ENCODE data around the gene CLCF1.
A peak's percentile ranks its signal among the peaks of the same experiment; 100 is the strongest.

Gene CLCF1

DNA sequence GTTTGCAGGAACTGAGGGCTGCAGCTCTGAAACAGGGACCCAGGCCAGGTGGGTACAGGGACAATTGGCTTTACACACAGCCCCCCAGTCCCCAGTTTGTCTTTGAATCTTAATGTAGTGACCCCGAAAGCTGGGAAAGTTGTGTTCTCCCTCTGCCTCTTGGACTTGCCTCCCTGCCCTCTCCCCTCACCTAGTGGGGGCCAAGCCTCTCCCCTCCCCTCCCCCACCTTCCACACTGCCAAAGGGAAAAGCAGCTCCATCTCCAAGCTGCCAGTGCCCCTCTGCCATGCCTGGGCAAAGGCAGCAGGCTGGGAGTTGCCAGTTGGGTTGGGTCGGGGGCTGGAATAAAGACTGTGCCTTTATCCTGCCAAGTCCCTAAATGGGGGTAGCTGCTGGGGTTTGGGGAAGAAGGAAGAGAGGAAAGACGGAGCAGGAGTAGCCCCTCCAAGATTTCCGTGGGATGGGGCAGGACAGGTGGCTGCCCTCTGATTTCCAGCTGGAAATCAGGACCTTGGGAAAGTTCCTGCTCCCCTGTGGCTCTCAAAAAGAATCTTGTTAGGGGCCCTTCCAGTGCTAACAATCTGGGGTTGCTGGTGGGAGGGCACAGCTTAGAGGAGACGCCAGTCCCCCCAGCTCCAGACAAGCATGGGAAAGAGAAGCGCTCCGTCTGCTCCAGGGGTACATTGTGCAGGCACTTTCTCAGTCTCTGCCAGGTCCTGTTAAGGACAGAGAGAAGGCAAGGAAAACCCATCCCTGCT, 2.8 kb upstream of the CLCF1 start:
- no peaks in the 10 kb centered on the region for H3K27me3 ChIP-seq (ENCODE audit: control insufficient read depth, insufficient read depth, low read length)
- H3K4me1 ChIP-seq (ENCODE audit: control insufficient read depth, insufficient read depth, low read length), result peaks cover 55% of the 10 kb centered on the region
- H3K9ac ChIP-seq (ENCODE audit: low read depth, low read length), result no peak overlapping the region
- no peak overlapping the region for H3K4me3 ChIP-seq (ENCODE audit: low read length)
- no peak overlapping the region for H3K4me2 ChIP-seq (ENCODE audit: low read length)
- no peaks in the 10 kb centered on the region for H3K36me3 ChIP-seq (ENCODE audit: insufficient read depth, low read length)
- H3K9me3 ChIP-seq (replicated peaks; ENCODE audit: low read length), result no peaks in the 10 kb centered on the region

DNA sequence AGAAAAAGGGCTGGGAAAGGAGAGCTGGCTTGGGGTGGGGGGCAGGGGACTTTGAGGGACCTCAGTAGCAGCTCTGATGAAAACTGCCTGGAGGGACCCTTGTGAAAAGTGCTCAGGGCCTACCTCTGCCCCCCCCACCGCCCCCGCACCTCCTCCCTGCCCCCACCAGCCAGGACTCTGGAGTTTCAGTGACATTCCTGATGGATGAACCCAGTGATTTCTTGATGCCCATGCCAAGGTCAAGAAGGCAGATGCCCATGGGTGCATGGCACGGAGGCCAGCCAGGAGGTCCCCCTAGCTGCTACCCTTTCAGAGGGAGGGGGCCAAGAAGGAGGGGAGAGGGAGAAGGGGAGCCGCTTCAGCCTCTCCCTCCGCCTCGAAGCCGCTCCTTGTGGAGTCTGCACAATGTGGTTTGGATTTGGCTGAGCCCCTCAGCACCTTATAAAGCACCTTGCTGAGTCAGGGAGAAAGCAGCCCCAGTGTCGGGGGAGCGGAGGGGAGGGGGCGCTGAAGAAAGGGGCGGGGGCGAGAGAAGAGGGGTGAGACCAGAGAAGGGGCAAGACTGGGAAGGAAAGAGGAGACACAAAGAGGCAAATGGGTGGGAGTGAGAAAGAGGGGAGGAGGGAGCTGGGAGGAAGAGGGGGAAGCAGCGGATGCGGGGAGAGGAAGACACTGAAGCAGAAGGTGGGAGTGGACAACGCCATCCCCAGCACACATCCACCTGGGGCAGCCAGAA, 2.1 kb upstream of the CLCF1 start:
- Histone ChIP-seq H3K4me1 (ENCODE audit: control insufficient read depth, insufficient read depth, low read length) (peaks cover 63% of the 10 kb centered on the region), H3K4me3 (ENCODE audit: low read length) (no peak overlapping the region)

DNA sequence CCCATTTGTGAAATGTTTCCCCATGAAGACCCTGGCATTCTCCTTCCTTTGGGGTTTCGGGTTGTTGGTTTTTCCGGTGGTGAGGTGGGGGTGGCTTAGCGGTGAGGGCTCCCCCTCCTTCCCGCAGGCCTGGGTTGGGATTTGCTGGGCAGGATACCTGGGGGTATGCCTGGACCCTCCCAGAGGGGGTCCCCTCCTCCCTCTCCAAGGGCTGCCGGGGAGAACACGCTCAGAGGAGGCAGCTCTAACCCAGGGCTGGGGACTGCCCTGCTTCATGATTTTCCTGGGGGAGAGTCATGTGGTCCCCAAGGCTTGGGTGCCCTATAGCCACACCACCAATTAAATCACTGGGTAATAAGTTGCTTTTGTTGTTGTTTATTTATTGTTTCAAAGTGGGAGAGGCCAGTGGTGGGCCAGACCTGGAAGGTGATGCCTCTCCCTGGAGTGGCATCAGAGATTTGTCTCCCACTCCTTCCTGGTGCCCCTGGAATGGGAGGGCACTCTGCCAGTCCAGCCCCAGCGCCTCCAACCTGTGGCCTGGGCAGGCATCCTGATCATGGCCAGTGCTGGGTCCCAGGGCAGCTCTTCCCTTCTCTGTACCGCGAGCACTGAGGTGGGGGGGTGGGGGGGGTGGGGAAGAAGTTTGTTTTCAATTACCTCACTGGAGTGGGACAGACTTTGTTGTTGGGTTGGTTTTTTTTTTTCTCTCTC, 1.3 kb upstream of the CLCF1 start:
- Histone ChIP-seq H3K4me2 (ENCODE audit: low read length) (peak overlapping the region; percentile 74), H3K4me1 (ENCODE audit: control insufficient read depth, insufficient read depth, low read length) (peaks cover 68% of the 10 kb centered on the region), H3K36me3 (ENCODE audit: insufficient read depth, low read length) (no peaks in the 10 kb centered on the region), H3K9me3 (replicated peaks; ENCODE audit: low read length) (no peaks in the 10 kb centered on the region), H3K4me3 (ENCODE audit: low read length) (peak overlapping the region; percentile 79), H3K27me3 (ENCODE audit: control insufficient read depth, insufficient read depth, low read length) (no peaks in the 10 kb centered on the region), H3K9ac (ENCODE audit: low read depth, low read length) (peak overlapping the region; percentile 96)

More for the DNA sequence above, 2.1 kb upstream of the CLCF1 start:
- Histone ChIP-seq H3K9me3 (replicated peaks; ENCODE audit: low read length) (no peaks in the 10 kb centered on the region), H3K9ac (ENCODE audit: low read depth, low read length) (peak overlapping the region; percentile 96), H3K27me3 (ENCODE audit: control insufficient read depth, insufficient read depth, low read length) (no peaks in the 10 kb centered on the region), H3K4me2 (ENCODE audit: low read length) (peak overlapping the region; percentile 44), H3K36me3 (ENCODE audit: insufficient read depth, low read length) (no peaks in the 10 kb centered on the region)

DNA sequence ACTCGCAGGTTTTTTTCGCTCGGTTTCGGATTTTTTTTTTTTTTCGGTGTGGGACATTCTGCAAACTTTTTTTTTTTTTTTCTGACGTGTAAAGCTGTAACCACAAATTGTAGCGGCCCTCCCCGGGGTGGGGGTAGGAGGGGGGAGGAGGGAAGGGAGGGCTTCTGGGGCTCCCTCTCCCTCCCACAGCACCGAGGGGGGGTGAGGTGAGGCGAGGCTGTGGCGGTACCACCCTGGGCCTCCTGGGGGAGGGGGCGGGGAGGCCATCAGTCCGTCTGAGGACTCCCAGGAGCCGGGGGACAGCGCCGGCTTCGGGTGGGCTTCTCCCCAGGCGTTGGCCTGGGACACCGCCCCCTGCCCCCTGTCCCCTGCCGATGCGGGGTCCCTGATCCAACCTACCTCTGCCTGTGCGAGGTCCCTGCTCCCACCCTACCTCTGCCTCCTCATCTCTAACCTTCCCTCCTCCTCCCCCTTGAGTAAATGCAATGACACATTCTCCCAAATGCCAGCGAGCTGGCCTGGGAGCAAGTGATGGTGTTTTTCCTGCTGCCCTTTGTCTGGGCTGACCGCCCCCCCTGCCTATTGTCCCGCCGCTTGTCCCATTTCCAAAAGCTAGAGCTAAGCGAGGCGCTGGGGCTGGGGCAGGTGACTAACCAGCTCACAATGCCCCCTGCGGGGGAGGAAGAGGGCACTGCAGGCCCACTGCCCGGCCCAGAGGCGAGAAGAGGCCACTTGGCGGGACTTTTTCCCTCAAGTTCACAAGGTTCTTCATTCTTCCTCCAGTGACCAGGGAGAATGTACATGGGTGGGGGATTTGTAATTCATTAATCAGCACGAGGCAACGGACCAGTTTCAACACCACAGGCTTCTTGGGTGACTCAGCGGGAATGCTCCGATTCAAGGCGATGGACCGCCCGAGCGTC, 511 bp upstream of the CLCF1 start:
- H3K9me3 ChIP-seq (replicated peaks; ENCODE audit: low read length), result no peaks in the 10 kb centered on the region
- H3K4me2 ChIP-seq (ENCODE audit: low read length), result peak overlapping the region; percentile 74
- H3K27me3 ChIP-seq (ENCODE audit: control insufficient read depth, insufficient read depth, low read length), result no peaks in the 10 kb centered on the region
- peaks cover 68% of the 10 kb centered on the region for H3K4me1 ChIP-seq (ENCODE audit: control insufficient read depth, insufficient read depth, low read length)
- H3K9ac ChIP-seq (ENCODE audit: low read depth, low read length), result peak overlapping the region; percentile 96
- no peaks in the 10 kb centered on the region for H3K36me3 ChIP-seq (ENCODE audit: insufficient read depth, low read length)
- H3K4me3 ChIP-seq (ENCODE audit: low read length), result peak overlapping the region; percentile 79

DNA sequence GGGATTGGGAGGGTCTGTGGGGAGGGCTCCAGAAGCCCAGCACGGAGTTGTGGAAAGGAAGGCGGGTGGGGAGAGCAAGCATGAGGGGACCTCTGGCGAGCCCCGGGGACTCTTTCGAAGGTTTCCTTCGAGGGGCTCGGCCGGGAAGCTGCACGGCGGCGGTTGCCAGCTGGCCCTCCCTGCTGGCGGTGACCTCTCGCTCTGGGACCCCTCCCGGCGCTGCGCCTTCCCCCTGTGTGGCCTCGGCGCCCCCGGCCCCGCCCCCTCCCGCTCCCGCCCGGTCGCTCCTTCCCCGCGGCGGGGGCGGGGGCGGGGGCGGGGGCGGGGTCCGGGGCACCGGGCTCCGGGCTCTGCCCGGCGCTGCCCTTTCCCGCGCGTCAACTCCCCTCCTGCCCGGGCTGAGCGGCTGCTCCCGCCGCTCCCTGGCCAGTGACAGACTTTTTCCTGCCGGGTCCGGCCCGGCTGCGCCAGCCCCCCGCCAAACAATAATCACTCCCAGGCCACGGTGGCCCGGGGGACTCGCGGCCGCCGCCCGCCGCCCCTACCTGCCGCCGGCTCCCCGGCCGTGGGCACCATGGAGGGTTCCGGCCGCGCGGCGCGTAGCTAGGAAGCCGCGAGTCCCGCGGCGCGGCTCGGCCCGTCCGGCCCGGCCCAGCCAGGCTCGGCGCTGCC, 941 bp downstream of the CLCF1 start:
- peaks cover 71% of the 10 kb centered on the region for H3K4me1 ChIP-seq (ENCODE audit: control insufficient read depth, insufficient read depth, low read length)

DNA sequence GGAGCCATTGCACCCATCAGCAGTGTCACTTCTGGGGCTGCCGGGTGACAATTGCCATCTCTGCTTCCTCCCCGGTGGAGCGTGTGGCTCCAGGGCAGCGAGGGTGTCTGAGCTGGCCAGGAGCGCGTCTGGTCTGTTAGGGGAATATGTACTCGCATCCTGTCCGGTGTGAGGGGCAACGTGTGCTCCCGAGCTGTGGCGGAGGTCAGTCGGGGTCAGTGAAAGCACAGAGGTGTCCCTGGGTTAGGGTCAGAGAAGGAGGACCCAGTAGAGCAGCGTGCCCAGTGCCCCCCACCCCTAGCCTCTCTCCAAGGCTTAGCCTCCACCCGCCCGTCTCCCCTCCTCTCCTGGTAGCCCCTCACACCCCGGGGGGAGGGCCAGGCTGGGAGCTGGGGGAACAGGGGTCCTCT, 1.5 kb downstream of the CLCF1 start:
- peak overlapping the region; percentile 79 for H3K4me2 ChIP-seq (ENCODE audit: low read length)
- peaks cover 9% of the 10 kb centered on the region for H3K36me3 ChIP-seq (ENCODE audit: insufficient read depth, low read length)
- H3K27me3 ChIP-seq (ENCODE audit: control insufficient read depth, insufficient read depth, low read length), result no peaks in the 10 kb centered on the region
- peak overlapping the region; percentile 79 for H3K4me3 ChIP-seq (ENCODE audit: low read length)
- peaks cover 71% of the 10 kb centered on the region for H3K4me1 ChIP-seq (ENCODE audit: control insufficient read depth, insufficient read depth, low read length)
- peak overlapping the region; percentile 81 for H3K9ac ChIP-seq (ENCODE audit: low read depth, low read length)
- no peaks in the 10 kb centered on the region for H3K9me3 ChIP-seq (replicated peaks; ENCODE audit: low read length)

More for the DNA sequence above, 941 bp downstream of the CLCF1 start:
- Histone ChIP-seq H3K9me3 (replicated peaks; ENCODE audit: low read length) (no peaks in the 10 kb centered on the region), H3K36me3 (ENCODE audit: insufficient read depth, low read length) (peaks cover 9% of the 10 kb centered on the region), H3K4me3 (ENCODE audit: low read length) (peak overlapping the region; percentile 79), H3K27me3 (ENCODE audit: control insufficient read depth, insufficient read depth, low read length) (no peaks in the 10 kb centered on the region), H3K9ac (ENCODE audit: low read depth, low read length) (peak overlapping the region; percentile 96), H3K4me2 (ENCODE audit: low read length) (peak overlapping the region; percentile 79)

DNA sequence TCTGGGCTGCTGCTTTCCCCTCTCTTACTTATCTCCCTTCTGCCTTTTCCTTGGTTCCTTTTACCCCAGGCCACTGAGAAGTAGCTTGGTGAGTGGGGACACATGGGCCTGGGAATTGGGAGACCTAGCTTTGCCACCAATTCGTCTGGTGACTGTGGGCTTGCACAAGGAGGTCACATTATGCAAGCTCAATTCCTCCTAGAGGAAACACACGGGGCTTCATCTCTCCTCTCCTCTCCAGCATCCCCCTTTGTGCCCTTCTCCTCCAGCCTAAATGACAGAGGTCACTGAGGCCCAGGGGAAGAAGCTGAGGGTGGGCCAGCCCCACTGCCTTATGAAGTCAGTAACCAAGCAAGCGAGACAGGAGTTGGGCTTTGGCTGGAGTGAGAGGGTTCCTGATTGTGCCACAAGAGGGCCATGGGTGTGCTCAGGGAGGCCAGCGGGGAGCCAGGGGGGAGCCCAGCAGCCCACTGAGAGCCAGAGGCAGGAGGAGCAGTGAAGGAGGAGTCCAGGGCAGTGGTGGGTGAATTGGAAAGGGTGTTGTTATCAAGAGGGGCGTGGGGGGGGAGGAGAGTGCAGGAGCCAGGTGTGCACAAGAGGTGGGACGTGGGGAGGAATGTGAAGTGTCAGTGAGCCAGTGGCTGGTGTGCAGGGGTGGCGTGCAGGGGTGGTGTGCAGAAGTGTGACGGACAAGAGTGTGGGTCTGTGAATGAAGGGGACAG, 2.0 kb downstream of the CLCF1 start:
- Histone ChIP-seq H3K4me2 (ENCODE audit: low read length) (peak overlapping the region; percentile 79), H3K4me3 (ENCODE audit: low read length) (peak overlapping the region; percentile 79), H3K9ac (ENCODE audit: low read depth, low read length) (peak overlapping the region; percentile 81), H3K36me3 (ENCODE audit: insufficient read depth, low read length) (peaks cover 10% of the 10 kb centered on the region), H3K27me3 (ENCODE audit: control insufficient read depth, insufficient read depth, low read length) (no peaks in the 10 kb centered on the region), H3K9me3 (replicated peaks; ENCODE audit: low read length) (no peaks in the 10 kb centered on the region), H3K4me1 (ENCODE audit: control insufficient read depth, insufficient read depth, low read length) (peaks cover 74% of the 10 kb centered on the region)

DNA sequence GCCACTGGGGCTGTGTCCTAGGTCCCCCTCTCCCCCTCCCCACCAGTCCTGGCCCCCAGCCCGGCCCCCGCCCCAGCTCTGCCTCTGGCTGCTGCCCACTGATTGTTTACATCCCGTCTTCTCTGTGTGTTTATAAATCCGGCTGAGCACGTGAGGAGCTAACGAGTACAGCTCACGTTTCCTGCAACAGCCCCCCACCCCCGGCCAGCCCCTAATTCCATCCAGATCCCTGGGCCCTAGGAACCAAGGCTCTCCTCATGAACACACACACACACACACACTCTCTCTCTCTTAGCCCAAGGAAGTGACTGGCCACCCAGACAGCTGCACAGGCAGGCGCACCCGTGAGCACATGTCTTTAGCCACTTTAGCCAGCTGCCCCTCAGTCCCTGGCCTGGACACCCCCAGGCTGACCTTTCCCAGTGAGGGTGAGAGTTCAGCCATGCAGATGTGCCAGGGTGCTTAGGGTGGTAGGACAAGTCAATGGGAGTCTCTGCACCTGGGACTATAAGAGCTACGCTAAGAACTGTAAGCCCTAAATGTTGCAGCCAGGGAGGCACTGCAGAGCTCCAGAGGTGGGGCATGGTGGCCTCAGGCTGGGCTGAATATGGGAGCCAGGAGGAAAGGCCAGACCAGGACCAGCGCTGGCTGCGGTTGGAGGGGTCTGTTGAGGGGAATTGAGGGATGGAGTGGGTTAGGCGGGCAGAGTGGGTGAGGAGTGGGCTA, 2.9 kb downstream of the CLCF1 start:
- Histone ChIP-seq H3K4me3 (ENCODE audit: low read length) (peak overlapping the region; percentile 79), H3K4me2 (ENCODE audit: low read length) (peak overlapping the region; percentile 79), H3K9ac (ENCODE audit: low read depth, low read length) (peak overlapping the region; percentile 81), H3K4me1 (ENCODE audit: control insufficient read depth, insufficient read depth, low read length) (peaks cover 72% of the 10 kb centered on the region), H3K27me3 (ENCODE audit: control insufficient read depth, insufficient read depth, low read length) (no peaks in the 10 kb centered on the region), H3K36me3 (ENCODE audit: insufficient read depth, low read length) (peaks cover 19% of the 10 kb centered on the region), H3K9me3 (replicated peaks; ENCODE audit: low read length) (no peaks in the 10 kb centered on the region)

DNA sequence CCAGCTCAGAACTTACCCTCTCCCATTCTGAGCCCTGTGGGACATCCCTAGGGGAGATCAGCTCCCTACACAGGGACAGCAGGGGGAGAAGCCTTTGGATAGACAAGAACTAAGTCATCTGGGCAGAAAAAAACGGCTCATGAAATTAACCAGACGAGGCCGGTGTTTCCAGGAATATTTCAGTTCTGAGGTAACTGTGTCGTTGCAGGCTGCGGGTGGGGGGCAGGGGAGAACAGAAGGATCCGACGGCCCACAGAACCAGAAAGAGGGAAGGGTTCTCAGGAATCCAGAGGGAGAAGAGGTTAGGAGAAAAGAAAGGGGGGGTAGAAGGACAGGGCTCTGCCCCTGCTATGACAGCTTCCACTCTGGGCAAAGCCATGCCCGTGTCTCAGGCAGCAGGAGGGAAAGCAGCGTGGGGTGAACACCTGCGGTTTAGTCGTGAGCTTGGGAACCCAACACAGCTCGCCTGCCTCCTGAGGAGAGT, 3.6 kb downstream of the CLCF1 start:
- H3K27me3 ChIP-seq (ENCODE audit: control insufficient read depth, insufficient read depth, low read length), result no peaks in the 10 kb centered on the region
- peaks cover 66% of the 10 kb centered on the region for H3K4me1 ChIP-seq (ENCODE audit: control insufficient read depth, insufficient read depth, low read length)
- H3K9ac ChIP-seq (ENCODE audit: low read depth, low read length), result peak overlapping the region; percentile 10
- peak overlapping the region; percentile 79 for H3K4me2 ChIP-seq (ENCODE audit: low read length)
- peaks cover 25% of the 10 kb centered on the region for H3K36me3 ChIP-seq (ENCODE audit: insufficient read depth, low read length)
- peak overlapping the region; percentile 26 for H3K4me3 ChIP-seq (ENCODE audit: low read length)
- H3K9me3 ChIP-seq (replicated peaks; ENCODE audit: low read length), result no peaks in the 10 kb centered on the region

Data from skeletal muscle satellite cell (primary cell).